Osteoblast (primary cell): ENCODE data around the gene PAFAH2. TPM values are rescaled to one million over a fixed set of nuclear protein-coding genes. Genes with fewer than 3 reads are reported as not detected.
A peak's percentile ranks its signal among the peaks of the same experiment; 100 is the strongest.

Source experiments
- DNase-seq: peaks from one replicate; pipeline ENCODE4 v3.0.0; 2011; ENCODE audit warnings: low spot score, mixed read lengths; ENCODE audit not compliant: insufficient read length; ENCODE audit errors: missing footprints
- H2AFZ ChIP-seq: 2 replicates; pipeline ENCODE4 v1.6.0; 2011; ENCODE audit warnings: mild to moderate bottlenecking, low read length
- H3K27ac ChIP-seq: 2 replicates; pipeline ENCODE4 v1.5.1; 2011; ENCODE audit warnings: mild to moderate bottlenecking, low read depth, low read length, moderate library complexity
- H3K27me3 ChIP-seq: 2 replicates; pipeline ENCODE4 v1.6.0; 2012; ENCODE audit warnings: mild to moderate bottlenecking, control low read depth, inconsistent platforms, low read length, moderate library complexity; ENCODE audit not compliant: insufficient read depth
- H3K36me3 ChIP-seq: 2 replicates; pipeline ENCODE4 v1.5.1; 2011; ENCODE audit warnings: mild to moderate bottlenecking, low read length, control low read depth, moderate library complexity; ENCODE audit not compliant: insufficient read depth
- H3K4me1 ChIP-seq: 2 replicates; pipeline ENCODE4 v1.5.1; 2011; ENCODE audit warnings: mild to moderate bottlenecking, low read length, control low read depth, moderate library complexity; ENCODE audit not compliant: insufficient read depth
- H3K4me2 ChIP-seq: 2 replicates; pipeline ENCODE4 v1.6.0; 2011; ENCODE audit warnings: mild to moderate bottlenecking, low read length; ENCODE audit not compliant: insufficient read depth
- H3K4me3 ChIP-seq: fragments of 200-600 bp; sonication (generic); 3 replicates; pipeline ENCODE4 v1.5.1; 2012; ENCODE audit warnings: mild to moderate bottlenecking, low read length, inconsistent platforms; ENCODE audit not compliant: insufficient read depth
- H3K79me2 ChIP-seq: 2 replicates; pipeline ENCODE4 v1.6.0; 2012; ENCODE audit warnings: mild to moderate bottlenecking, low read length, control low read depth, inconsistent platforms; ENCODE audit not compliant: insufficient read depth
- H3K9me3 ChIP-seq: 2 replicates; pipeline ENCODE4 v1.5.1; 2011; ENCODE audit warnings: low read depth, low read length, control low read depth
- H4K20me1 ChIP-seq: 2 replicates; pipeline ENCODE4 v1.6.0; 2012; ENCODE audit warnings: mild to moderate bottlenecking, low read length, control low read depth; ENCODE audit not compliant: insufficient read depth
- CTCF ChIP-seq: IDR thresholded peaks from 2 replicates; pipeline ENCODE4 v1.5.1; 2011; ENCODE audit warnings: mild to moderate bottlenecking, low read depth, low read length, moderate library complexity; ENCODE audit errors: extremely low read depth
- total RNA-seq: library from RNA; depleted of rRNA; stranded (reverse); fragments of >200 nt; gene quantifications from 2 replicates; pipeline ENCODE4 v1.2.3, GENCODE V29; 2012

PAFAH2 gene
- total RNA-seq, 1 donor, result 6.9 TPM

- no peaks in the 10 kb centered on the region for H3K9me3 ChIP-seq
- H3K4me2 ChIP-seq, result peak overlapping the region; percentile 80
- peak; percentile 36 for DNase-seq
- no peaks in the 10 kb centered on the region for H3K27me3 ChIP-seq
- no peaks in the 10 kb centered on the region for H4K20me1 ChIP-seq
- peaks cover 17% of the 10 kb centered on the region for H3K79me2 ChIP-seq
- H3K36me3 ChIP-seq, result peaks cover 5% of the 10 kb centered on the region
- H3K27ac ChIP-seq, result no peak overlapping the region
- H3K4me1 ChIP-seq, result peaks cover 60% of the 10 kb centered on the region
- no peak overlapping the region for H2AFZ ChIP-seq
- TF ChIP-seq CTCF, result no peak
- peak overlapping the region; percentile 68 for H3K4me3 ChIP-seq
These were observed 26.0 kb upstream of the PAFAH2 start for GRCh38 chr1:26023826-26024225.

- no peak for TF ChIP-seq CTCF
- Histone ChIP-seq H3K27me3 (no peaks in the 10 kb centered on the region), H3K9me3 (no peaks in the 10 kb centered on the region), H4K20me1 (no peaks in the 10 kb centered on the region), H2AFZ (peak overlapping the region; percentile 47), H3K4me2 (peak overlapping the region; percentile 80), H3K36me3 (peaks cover 5% of the 10 kb centered on the region), H3K27ac (no peak overlapping the region), H3K4me1 (peaks cover 66% of the 10 kb centered on the region), H3K79me2 (peaks cover 17% of the 10 kb centered on the region), H3K4me3 (peak overlapping the region; percentile 69)
- DNase-seq, result peak; percentile 48
These were observed 25.1 kb upstream of the PAFAH2 start for GRCh38 chr1:26023009-26023408.

- H3K4me3 ChIP-seq, result peak overlapping the region; percentile 69
- H3K27ac ChIP-seq, result peak overlapping the region; percentile 82
- no peaks in the 10 kb centered on the region for H4K20me1 ChIP-seq
- peaks cover 66% of the 10 kb centered on the region for H3K4me1 ChIP-seq
- peak overlapping the region; percentile 80 for H3K4me2 ChIP-seq
- H3K9me3 ChIP-seq, result no peaks in the 10 kb centered on the region
- H3K27me3 ChIP-seq, result no peaks in the 10 kb centered on the region
- H3K36me3 ChIP-seq, result peaks cover 5% of the 10 kb centered on the region
- no peak for TF ChIP-seq CTCF
- peaks cover 17% of the 10 kb centered on the region for H3K79me2 ChIP-seq
- H2AFZ ChIP-seq, result peak overlapping the region; percentile 47
- DNase-seq, result peak; percentile 76
These were observed 24.5 kb upstream of the PAFAH2 start for GRCh38 chr1:26022404-26022779.

GRCh38 chr1:26021647-26022403 is 24.0 kb upstream of the PAFAH2 start, which contains the start of gene EXTL1:
Gene EXTL1 (plus strand): TSS chr1:26021775. CDS start chr1:26022647, 872 bp downstream.
- Histone ChIP-seq H3K79me2 (peaks cover 17% of the 10 kb centered on the region), H3K36me3 (peaks cover 3% of the 10 kb centered on the region), H2AFZ (peak within 1 kb of the TSS; percentile 56), H3K4me3 (peak within 1 kb of the TSS; percentile 69), H3K9me3 (no peaks in the 10 kb centered on the region), H3K27ac (peak within 1 kb of the TSS; percentile 82), H3K27me3 (no peaks in the 10 kb centered on the region), H3K4me1 (peaks cover 72% of the 10 kb centered on the region), H4K20me1 (no peaks in the 10 kb centered on the region), H3K4me2 (peak within 1 kb of the TSS; percentile 80)
- DNase-seq, result peak; percentile 94
- no peak for TF ChIP-seq CTCF
